SIG-M5 (cell line): Measurements from ENCODE around the gene CFAP46.
"Not testable (repeated sequence)": the region's sequence is repeated elsewhere in the genome, so short reads cannot be mapped to it uniquely, and the experiment has no call there.

Experiments
- DNase-seq: peaks from one replicate; lab custom pipeline; 2025; lab: John Stamatoyannopoulos, UW

CFAP46 gene

DNA sequence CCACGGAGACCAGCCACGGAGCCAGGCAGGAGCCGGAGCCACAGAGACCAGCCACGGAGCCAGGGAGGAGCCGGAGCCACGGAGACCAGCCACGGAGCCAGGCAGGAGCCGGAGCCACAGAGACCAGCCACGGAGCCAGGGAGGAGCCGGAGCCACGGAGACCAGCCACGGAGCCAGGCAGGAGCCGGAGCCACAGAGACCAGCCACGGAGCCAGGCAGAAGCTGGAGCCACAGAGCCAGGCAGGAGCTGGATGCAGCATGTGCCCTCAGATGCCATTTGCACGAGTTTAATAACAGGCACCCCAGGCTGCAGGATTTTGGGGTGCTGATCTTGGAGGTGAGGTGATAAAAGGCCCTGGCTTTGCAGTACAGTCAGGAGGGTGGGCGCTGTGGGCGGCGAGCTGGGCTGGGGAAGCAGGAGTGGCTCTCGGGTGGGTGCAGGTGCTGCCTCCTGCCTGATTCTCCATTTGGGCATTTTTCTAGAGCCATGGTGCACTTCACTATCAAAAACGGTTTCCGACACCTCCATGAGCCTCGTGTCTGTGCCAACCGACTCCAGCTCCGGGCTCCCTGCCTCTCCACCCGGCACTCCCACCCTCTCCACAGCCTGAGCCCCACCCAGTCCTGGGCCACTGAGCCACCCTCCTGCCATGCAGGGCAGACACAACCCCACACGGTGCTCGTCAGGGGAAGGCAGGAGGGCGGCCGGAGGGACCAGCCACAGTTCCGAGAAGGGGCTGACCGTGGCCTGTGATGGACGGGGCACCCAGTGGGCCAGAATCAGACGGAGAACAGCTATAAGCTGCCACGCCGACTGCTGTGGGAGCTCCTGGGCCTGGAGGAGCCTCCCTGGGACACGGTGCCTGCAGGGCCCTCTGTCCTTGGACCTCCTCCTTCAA, 115.6 kb downstream of the CFAP46 start:
- DNase-seq = no peak

- not testable (repeated sequence) for DNase-seq
Measured at GRCh38 chr10:132825783-132826523, 116.4 kb downstream of the CFAP46 start.

- DNase-seq = no peak
Measured at GRCh38 chr10:132820056-132820455, 122.3 kb downstream of the CFAP46 start.

- DNase-seq = no peak
Measured at GRCh38 chr10:132817701-132818211, 124.6 kb downstream of the CFAP46 start.

GRCh38 chr10:132816718-132817117, 125.7 kb downstream of the CFAP46 start:
- no peak for DNase-seq

DNA sequence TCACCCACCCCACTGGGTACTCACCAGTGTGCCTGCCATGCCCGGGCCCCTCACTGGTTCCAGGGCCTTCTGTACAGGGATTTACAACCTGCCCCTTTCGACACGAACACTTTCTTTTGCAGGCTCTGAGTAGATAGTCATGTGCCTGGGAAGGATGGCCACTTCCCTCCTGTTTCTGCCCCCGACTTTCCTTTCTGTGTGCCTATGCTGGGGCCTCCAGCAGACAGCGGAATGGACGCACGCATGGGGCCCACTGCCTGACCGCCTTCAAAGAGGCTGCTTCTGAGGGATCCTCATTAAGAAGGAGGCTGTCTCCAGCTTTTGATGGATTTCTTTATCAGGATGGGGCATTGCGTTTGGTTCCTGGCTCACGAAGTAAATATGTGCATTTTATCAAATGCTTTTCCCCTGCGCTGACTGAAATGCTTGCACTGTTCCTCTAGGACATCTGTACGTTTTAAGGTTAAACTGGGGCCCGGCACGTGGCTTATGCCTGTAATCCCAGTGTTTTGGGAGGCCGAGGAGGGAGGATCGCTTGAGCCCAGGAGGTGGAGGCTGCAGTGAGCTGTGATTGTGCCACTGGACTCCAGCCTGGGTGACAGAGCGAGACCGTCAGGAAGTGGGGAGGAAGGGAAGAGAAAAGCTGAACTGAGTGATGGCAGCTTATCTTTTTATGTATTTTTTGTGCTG, 127.1 kb downstream of the CFAP46 start:
- no peak for DNase-seq

DNA sequence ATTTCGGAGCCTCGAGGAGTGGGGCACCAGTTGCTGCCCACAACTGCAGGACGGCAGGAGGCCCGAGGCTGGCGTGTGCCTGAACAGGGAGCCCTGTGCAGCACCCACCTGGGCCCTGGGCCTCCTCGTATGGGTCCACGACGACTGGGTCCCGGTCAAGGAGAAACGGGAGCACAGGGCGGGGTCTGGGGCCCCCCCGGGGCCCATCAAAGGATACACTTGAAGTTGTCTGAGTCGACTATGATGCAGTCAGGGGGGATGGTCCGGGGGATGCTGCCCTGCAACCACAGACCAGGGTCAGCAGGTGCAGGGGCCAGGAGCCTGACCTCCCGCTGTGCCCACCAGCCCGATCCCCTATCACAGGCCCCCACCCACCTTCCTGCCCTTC, 127.9 kb downstream of the CFAP46 start:
- DNase-seq = no peak

DNA sequence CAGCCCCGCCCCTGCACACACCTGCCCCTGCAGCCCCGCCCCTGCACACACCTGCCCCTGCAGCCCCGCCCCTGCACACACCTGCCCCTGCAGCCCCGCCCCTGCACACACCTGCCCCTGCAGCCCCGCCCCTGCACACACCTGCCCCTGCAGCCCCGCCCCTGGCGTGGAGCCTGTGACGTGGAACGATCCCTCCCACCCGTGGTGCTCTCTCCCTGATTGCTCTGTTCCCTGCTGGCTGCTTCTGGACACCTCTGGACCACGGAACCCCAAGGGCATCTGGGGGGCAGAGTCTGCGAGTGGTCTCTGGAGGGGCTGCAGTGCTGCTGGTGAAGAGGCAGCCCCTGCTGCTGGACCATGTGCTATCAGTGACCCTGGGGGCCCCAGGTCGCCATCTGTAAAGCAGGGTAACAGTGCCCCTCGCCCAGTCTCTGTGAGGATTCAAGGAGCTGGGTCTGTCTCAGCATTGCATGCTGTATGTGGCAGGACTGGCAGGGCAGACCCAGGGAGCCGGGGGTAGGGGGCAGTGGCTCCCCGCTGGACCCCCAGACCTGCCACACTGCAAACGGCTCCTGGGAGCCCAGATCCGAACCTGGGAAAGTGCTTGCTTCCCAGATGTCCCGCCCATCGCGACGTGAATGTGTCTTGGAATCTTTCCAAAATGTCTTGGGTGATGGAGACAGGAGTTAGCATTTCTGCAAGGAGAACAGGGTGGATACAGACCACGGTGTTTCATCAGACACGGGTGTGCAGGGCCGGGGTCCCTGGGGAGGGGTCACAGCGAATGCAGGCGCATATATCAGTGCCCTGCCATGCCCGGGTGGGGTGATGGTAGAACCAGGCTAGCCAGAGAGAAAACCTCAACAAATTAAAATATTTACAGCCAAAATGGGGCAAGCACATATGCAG, 128.6 kb downstream of the CFAP46 start:
- no peak for DNase-seq

GRCh38 chr10:132813001-132813401, 129.4 kb downstream of the CFAP46 start:
- no peak for DNase-seq

DNA sequence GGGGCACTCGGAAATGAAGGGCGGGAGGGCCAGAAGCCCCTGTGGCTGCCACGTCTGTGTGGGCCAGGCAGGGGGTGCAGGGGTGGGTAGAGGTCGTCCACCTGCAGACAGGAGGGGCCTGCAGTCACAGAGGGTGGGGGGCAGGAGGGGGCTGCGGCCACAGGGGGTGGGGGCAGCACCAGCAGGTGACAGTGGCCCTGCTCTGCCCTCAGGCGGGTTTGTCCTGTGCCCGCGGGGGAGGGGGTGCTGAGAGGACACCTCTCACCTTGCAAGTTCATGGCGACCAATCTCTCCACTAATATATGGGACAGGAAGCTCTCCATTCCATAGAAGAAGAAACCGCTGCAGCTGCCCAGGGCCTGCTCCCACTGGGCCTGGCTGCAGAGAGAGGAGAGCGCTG, 129.8 kb downstream of the CFAP46 start:
- no peak for DNase-seq

- DNase-seq = no peak
Measured at GRCh38 chr10:132811891-132812481, 130.4 kb downstream of the CFAP46 start.

GRCh38 chr10:132810807-132811700, 131.3 kb downstream of the CFAP46 start:
- DNase-seq = no peak

- DNase-seq = no peak
Measured at GRCh38 chr10:132810141-132810806, 132.1 kb downstream of the CFAP46 start.

DNA sequence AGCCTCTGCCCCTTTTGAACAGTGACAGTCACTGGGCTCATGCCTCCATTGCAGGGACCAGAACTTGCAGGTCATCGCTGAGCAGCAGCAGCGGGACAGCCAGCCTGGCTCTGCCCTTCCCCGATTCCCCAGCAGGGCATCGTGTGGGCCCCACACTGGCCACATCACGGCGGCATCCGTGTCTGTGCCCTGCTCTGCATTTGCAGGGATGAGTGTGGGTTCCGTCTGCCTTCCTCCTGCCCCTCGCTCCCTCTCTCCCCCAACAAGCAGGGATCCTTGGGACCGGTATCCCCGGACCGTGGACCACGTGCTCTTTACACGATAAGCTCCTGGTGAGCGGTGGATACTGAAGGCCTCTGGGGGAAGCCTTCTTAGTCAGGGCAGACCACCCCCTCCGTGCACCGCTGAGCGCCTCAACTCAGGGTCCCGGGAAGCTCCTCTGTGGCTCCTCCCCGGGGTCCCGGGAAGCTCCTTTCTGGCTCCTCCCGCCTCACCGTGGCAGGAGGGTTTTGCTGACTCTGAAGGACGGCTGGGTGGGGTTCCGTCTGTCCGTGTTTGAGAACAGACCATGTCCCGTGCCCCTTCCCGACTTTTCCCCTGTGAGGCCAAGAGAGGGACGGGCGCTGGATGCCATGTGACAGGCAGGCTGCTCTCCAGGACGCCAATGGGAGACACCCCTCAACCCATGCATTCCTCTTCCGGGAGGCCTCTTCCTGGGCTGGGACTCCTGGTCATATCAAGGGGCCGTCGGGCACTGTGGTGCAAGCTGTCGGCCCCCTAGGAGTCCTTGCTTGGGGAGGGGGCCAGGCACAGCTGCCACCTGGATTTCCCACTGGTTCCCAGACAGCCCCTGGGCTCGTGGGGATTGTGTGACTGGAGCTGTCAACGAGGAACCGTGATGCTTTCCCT, 132.9 kb downstream of the CFAP46 start:
- no peak for DNase-seq

DNA sequence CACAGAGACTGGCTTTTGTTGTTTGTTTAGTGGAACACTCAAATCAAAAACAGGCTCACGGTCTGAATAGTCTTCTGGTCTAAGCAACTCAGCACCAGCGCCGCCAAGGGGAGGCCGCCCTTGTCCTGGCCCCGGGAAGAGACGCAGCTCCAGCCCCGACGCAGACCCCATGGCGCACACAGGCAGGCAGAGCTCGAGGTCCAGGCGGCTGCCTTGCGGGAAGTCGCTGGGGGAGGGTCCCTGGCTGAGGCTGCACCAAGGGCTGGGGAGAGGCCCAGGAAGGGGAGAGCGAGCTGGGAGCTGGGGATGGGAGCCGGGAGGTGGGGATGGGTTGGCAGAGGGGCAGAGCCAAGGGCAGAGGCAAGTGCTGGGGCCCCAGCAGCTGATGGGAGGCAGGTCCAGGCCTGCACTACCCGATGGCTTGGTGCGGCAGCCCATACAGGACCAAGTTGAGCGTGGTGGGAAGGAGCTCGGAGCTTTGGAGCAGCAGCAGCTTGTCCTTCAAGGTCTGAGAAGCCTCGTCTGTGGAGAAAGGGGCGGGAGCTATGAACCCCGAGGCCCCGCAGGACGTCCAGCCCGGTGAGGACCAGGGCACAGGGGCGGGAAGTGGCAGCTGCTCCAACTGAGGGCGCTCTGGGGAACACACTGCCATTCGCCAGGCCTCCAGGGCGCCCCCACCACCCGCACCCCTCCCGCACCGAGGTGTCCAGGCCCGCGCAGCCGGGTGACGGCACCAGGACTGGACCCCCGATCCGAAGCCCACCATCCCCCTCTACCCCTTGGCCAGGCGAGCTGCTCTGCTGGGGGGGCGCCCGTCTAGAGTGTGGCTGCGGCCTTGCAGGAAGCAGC, 133.8 kb downstream of the CFAP46 start:
- DNase-seq = no peak

DNA sequence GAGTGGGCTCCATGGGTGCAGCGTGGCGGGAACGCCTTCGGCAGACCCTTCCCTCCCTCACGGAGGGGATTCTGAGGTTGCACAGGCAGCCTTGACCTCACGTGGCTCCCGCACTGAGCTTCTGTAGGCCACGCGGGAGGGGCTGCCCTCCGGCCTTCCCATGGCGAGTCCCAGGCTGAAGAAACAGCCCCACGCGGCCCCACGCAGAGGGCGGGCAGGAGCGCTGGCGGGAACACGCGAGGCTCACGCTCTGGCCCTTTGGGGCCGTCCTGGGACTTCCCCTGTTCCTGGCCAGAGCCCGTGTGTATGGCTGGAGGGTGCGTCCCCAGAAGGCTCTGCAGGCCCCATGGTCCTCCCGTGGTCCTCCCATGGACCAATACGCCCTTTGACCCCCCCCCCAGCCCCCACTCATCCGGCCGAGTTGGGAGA, 134.7 kb downstream of the CFAP46 start:
- DNase-seq = no peak

DNA sequence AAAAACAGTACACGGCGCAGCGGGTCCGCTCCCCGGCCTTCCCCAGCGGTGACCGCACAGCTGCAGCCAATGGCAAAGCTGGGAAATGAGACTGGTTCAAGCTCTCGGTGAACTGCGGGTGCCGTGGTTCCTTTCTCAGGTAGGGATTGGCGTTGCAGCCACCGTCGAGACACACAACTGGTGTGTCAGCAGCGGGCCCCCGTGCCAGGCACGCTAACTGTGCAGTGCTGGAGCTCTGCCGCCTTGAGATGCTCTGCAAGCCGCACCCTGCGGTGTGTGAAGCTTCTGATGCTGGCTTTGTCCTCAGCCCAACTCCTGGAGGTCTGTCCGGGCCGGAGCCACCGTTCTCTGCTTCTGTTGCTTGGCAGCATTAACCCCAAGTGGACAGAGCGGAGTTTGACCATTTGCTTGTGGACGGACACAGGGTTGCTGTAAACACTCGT, 135.8 kb downstream of the CFAP46 start:
- DNase-seq = no peak
